H54 (cell line): ENCODE results near the gene SLC7A8.

Source experiments
- DNase-seq: peaks from one replicate; pipeline ENCODE4 v3.0.0; 2011; ENCODE audit warnings: low spot score, mixed read lengths; ENCODE audit not compliant: insufficient read length
- FAIRE-seq: peaks from 3 replicates; lab custom pipeline; 2011; peaks lifted over from hg19 to GRCh38; lab: Jason Lieb, UNC
- POLR2A ChIP-seq: IDR thresholded peaks from 2 replicates; pipeline ENCODE4 v1.6.1; 2011; ENCODE audit warnings: low read depth, mild to moderate bottlenecking, low read length

Gene SLC7A8

DNA sequence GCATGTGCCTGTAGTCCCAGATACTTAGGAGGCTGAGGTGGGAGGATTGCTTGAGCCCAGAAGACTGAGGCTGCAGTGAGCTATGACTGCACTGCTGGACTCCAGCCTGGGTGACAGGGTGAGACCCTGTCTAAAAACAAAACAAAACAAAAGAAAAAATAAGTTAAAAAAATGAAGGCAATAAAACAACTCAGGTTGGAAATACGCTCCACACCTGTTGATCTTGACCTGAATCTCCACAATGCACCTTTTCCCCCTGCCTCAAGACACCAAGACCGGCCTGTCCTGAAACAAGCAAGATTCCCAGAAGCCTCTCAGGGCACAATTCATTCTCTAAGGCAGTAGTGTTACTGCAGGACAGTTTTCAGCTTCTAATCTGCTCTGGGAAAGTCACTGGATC lies 43.6 kb downstream of the SLC7A8 start:
- FAIRE-seq (no peak), DNase-seq (no peak)
- TF ChIP-seq POLR2A, result no peak

DNA sequence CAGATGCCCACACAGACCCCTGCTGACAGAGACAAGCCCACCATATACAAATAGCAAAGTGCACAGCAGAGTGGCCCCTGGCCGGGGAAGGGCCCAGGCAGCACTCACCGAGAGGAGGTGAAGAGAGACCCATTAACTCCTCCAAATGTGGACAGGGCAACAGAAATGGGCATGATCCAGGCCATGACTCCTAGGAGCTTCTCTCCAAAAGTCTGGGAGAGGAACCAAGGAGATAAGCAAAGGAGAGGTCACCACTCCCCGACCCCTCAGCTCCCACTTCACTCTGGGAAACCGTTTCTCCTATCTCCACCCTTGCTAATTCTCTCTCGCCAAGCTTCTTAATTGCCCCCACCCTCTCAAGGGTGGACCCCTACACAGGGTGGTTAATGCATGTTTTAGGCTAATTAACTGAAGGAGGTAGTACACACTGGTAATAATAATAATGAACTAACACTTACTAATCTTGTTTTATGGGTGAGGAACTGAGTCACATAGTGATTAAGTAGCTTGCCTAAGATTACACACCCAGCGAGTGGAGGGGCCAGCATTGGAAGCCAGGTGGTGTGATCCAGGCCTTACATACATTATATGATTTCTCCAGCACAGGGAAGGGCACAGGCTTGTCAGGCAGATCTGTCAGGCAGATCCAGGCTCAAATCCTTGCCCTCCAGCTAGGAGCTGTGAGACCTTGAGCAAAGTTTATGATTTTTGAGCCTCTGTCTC lies 45.5 kb downstream of the SLC7A8 start:
- no peak for FAIRE-seq
- no peak for DNase-seq
- no peak for TF ChIP-seq POLR2A

DNA sequence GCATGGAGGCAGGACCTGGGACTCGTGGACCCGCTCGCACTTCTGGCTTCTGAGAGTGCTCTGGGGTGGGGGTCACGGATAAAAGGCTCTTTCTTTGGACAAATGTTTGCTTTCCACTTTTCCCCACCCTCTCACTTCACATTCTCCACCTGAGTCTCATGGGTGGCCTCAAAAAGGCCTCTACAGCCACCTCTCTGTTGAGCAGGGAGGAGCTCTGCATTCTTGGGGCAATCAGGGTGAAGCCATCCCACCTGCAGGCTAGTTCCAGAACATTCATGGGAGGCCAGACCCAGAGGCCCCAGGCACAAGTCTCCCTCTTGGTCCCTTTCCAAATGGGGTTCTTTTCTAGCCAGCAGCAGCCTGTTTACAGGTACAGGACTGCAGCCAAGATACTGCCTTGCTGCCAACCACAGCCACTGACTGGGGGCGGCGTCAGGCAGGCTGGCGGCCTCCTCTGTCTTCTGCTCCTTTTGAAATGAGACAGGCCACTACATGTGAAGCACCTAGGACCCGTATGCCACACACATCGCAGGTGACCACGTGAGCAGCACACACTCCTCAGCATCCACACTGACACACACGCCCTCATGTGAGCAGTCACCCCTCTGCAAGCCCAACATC lies 46.2 kb downstream of the SLC7A8 start:
- no peak for FAIRE-seq
- no peak for DNase-seq
- TF ChIP-seq POLR2A, result no peak

- DNase-seq, result no peak
- no peak for FAIRE-seq
- no peak for TF ChIP-seq POLR2A
These were observed 46.8 kb downstream of the SLC7A8 start for GRCh38 chr14:23136566-23137133.

- no peak for TF ChIP-seq POLR2A
- no peak for FAIRE-seq
- DNase-seq, result no peak
These were observed 50.5 kb downstream of the SLC7A8 start for GRCh38 chr14:23132970-23133369.

DNA sequence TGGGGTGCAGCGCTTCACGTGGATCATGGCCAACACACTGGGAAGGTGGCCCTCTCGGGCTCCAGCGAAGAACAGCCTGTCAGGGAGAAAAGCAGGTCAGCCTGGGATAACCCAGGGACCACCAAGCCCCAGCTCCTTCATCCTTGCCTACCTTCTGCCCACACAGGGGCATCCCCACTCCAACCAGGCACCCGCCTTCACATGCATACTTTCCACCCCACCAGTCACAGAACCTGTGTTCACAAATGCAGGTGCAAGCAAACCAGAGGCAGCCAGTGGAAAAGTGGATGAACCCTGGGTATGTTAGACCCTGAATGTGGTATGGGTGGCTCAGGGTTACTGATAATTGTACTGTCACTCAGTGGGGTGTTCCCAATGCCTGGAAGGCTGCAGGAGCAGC lies 52.0 kb downstream of the SLC7A8 start:
- FAIRE-seq (no peak), DNase-seq (no peak)
- no peak for TF ChIP-seq POLR2A

DNA sequence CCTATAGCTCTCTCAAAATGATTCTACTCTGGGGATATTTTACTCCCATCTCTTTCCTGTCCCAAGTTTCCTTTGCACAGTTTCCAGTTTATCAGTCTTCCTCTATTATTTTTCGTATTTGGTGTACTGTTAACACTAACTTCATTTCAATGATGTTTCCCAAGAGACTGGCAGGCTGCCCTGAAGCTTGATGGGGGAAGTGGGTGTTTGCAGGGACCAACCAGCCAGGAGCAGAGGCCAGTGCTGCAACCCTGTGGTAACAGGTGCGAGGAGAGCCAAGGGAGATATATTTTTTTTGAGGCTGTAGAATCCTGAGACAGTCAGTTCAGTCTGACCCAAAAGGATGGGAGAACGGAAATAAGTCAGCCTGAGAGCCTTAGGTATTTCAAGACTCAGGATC lies 52.6 kb downstream of the SLC7A8 start:
- DNase-seq (no peak), FAIRE-seq (no peak)

DNA sequence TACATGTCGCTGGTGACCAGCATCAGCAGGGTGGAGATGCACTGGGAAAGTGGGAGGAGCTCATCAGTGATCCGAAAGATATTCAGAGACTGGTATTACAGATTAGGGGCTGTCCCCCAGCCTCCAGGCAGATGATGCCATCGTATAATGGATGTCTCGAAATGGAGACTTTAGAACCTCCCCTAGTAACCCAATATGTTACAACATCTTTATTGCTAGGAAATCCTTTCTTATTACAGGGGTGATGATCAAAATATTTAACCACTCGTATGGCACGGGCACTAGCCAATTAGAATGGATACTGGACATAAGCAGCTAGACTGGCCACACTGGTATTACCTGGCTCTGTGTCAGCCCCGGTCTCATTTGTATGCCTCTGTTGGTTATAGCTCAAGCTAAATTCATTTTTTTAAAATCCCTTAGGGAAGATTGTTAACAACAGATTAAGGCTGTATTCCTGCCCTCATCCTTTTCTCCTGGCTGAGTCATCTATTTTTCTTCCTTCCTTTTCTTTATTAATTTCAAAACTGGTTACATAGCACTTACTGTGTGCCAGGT lies 53.6 kb downstream of the SLC7A8 start:
- TF ChIP-seq POLR2A, result no peak
- DNase-seq (no peak), FAIRE-seq (no peak)

More for the DNA sequence above, 52.6 kb downstream of the SLC7A8 start:
- no peak for TF ChIP-seq POLR2A

DNA sequence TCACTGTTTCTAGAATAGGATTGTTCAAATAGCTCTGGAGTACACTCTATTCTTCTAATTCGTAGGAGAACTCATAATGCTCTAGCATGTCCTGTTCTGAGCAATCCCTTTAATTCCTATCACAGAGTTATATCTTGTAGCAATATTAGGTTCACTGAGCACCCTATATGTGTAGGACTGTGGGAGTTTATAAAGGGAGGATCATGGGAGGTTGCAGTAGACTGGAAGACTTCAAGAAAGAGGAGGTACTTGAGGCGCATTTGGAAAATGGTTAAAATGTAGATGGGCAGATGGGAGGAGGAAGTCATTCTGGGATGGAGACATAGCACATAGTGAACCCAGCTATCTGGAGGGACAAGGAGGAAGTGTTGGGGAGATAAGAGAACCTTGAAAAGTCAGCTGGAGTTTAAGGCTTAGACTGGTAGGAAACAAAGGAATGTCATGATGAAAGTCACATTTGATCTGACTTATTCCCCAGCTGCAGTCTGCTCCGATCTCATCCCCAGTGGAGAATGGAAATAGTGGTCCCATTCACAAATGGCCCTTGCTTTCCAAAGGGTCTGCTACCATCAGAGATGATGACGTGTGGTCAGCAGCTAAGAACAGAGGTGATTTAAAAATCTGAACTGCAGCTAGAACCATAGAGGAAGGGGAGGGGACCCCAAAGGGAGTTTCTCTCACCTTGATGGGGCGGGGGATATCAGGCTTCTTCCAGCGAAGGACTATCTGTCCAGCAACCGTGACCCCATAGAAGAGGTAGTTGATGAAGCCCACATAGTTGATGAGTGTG lies 54.3 kb downstream of the SLC7A8 start:
- no peak for TF ChIP-seq POLR2A
- DNase-seq (no peak), FAIRE-seq (no peak)

DNA sequence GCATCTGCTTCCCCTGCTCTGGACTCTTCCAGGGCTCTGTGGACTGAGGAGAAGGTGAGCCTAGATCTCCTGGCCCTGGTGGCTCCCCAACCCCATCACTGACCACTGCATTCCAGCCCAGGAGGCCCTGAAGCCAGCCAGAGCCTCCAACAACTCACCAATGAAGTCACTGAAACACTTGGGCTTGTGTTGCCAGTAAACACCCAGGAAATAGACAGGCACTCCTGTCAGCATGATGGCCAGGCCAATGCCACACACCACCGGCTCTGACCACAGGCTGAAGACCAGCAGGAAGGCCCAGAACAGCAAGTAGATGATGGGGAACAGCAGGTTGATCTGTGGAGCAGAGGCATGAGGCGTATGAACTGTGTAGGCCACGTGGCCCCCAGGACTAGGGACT lies 55.6 kb downstream of the SLC7A8 start:
- TF ChIP-seq POLR2A, result no peak
- DNase-seq (no peak), FAIRE-seq (no peak)

DNA sequence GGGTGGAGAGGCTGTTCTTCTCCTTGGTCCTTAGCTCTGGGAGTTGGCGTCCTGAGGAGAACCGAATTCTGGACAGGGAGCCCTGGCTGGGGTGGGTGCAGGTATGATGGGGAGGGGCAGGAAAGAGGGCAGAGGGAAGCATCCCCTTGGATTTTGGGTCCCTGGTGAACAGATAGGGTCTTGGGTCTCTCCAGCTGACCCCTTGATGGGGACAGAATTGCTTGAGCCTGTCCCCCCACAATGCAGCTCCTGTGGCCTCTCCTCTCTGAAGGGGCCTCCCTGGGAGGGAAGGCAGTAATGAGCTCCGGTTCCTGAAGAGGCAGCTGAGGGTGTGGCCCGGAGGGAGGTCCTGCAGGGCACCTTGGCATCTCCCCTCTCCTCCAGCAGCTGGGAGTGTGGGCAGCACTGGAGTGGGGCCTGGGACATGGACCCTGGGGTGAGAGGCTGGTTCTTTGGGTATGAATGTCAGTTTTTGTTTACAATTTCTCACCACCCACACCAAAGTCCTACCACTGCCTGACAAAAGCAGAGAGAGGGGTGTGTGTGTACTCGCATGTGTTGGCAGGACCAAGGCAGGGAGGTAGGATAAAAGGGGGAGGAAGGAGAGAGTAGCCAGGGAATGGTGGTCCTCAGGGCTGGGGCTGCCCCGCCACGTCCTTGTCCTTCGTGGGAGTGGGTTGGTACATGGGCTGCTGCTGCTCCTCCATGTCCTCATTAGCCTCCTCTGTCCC lies 56.7 kb downstream of the SLC7A8 start:
- FAIRE-seq (no peak), DNase-seq (no peak)
- no peak for TF ChIP-seq POLR2A

- FAIRE-seq (no peak), DNase-seq (no peak)
- TF ChIP-seq POLR2A, result no peak
These were observed 57.4 kb downstream of the SLC7A8 start for GRCh38 chr14:23125933-23126524.

DNA sequence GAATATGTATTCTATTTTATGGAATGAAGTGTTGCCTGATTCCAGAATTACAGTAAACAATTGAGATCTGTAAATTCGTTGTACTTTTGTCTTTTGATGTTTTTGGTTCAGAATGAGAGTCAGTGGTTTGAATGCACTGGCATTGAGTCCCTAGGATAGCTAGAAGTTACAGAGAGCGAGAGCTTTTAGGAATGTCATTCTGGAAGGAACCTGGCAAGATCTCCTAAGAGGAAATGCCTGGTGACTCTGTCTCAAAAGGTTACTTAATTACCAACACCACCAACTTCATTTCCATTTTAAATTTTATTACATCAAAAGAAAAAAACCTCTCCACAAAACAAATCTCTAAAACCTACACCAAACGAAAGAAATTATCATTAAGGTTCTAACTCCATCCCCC lies 58.4 kb downstream of the SLC7A8 start:
- TF ChIP-seq POLR2A, result no peak
- FAIRE-seq (no peak), DNase-seq (no peak)
